NCI-H82 treated with DMSO at 0.1 percent for 48 hours (cell line): ENCODE data around the gene SCAI.
"Not testable (repeated sequence)": the region's sequence is repeated elsewhere in the genome, so short reads cannot be mapped to it uniquely, and the experiment has no call there.

Experiments
- DNase-seq: peaks from one replicate; lab custom pipeline; 2025; ENCODE audit not compliant: unreplicated experiment; lab: John Stamatoyannopoulos, UW

The SCAI gene

GRCh38 chr9:125150349-125151245 lies 7.3 kb upstream of the SCAI start:
- no peak for DNase-seq

GRCh38 chr9:125147401-125147951 lies 4.1 kb upstream of the SCAI start:
- DNase-seq = no peak

- no peak for DNase-seq
Measured at GRCh38 chr9:125146247-125146646, 2.9 kb upstream of the SCAI start.

GRCh38 chr9:125145425-125145824 lies 2.1 kb upstream of the SCAI start:
- DNase-seq = no peak

GRCh38 chr9:125142560-125143376 lies 560 bp downstream of the SCAI start:
- no peak for DNase-seq

- DNase-seq = no peak
Measured at GRCh38 chr9:125141751-125142150, 1.6 kb downstream of the SCAI start.

GRCh38 chr9:125141251-125141650 lies 2.1 kb downstream of the SCAI start:
- DNase-seq = no peak

- no peak for DNase-seq
Measured at GRCh38 chr9:125140576-125140975, 2.8 kb downstream of the SCAI start.

- no peak for DNase-seq
Measured at GRCh38 chr9:125137200-125137599, 6.1 kb downstream of the SCAI start.

- DNase-seq = no peak
Measured at GRCh38 chr9:125134976-125135375, 8.4 kb downstream of the SCAI start.

- no peak for DNase-seq
Measured at GRCh38 chr9:125133403-125134329, 9.7 kb downstream of the SCAI start.

- no peak for DNase-seq
Measured at GRCh38 chr9:125131778-125132177, 11.6 kb downstream of the SCAI start.

GRCh38 chr9:125126019-125126746 lies 17.1 kb downstream of the SCAI start:
- no peak for DNase-seq

- DNase-seq = no peak
Measured at GRCh38 chr9:125125523-125125922, 17.8 kb downstream of the SCAI start.

GRCh38 chr9:125121146-125121545 lies 22.2 kb downstream of the SCAI start:
- DNase-seq = no peak

GRCh38 chr9:125119643-125120286 lies 23.6 kb downstream of the SCAI start:
- DNase-seq = no peak

- DNase-seq = not testable (repeated sequence)
Measured at GRCh38 chr9:125118696-125119095, 24.6 kb downstream of the SCAI start.

GRCh38 chr9:125114503-125114902 lies 28.8 kb downstream of the SCAI start:
- not testable (repeated sequence) for DNase-seq

GRCh38 chr9:125110464-125110863 lies 32.9 kb downstream of the SCAI start:
- no peak for DNase-seq
